Cerebellar nuclear complex (tissue), 1 donor: ENCODE data around the gene RAB6A.
"Not testable (repeated sequence)": the region's sequence is repeated elsewhere in the genome, so short reads cannot be mapped to it uniquely, and the experiment has no call there.

Experiments
- DNase-seq, 2 experiments: peaks; one replicate each; lab custom pipeline; 2025; lab: John Stamatoyannopoulos, UW

The RAB6A gene

DNA sequence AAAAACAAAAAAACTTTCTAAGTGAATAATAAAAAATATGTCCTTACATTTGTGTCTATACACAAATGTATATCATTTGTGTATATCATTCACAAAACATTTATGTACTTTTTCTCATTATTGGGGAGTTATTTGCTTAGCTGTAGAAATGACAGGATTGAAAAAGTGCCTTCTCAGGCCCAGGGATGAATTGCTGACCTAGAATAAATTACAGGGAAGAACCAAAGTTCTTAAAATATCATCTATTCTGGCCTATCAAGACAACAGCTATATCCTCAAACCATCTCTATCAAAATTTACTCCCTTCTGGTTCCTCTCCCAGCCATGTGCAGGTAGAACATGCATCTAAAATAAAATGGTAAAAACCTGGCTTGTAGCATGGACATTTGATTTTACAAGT, 1.9 kb upstream of the RAB6A start:
- no peak for DNase-seq

- no peak for DNase-seq
These were observed 600 bp upstream of the RAB6A start for GRCh38 chr11:73761403-73761945.

DNA sequence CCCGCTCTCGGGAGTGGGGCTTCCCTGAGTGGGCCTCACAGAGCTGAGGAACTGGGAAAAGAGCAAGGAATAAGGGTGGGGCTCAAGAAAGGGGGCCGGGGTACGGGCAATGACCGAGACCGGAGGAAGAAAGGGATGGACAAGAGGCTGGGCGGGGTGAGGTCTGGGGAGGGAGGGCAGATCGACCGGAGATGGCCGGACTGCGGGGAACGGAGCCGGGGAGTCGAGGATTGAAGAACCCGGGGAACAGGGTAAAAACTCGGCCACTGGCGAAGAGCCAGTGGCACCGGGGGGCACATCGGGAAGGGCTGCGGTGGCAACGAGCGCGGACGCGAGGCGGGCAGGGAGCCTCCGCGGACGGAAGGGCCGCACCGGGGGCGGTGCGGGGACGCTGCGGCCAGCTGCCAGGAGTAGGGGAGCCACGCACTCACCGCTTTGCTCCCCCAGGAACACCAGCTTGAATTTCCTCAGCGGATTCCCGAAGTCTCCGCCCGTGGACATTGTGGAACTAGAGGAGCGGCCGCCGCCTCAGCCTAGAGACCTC, 667 bp downstream of the RAB6A start:
- DNase-seq = no peak

- DNase-seq = no peak
These were observed 1.2 kb downstream of the RAB6A start for GRCh38 chr11:73759610-73760134.

GRCh38 chr11:73758451-73758850, 2.4 kb downstream of the RAB6A start:
- DNase-seq = no peak

- DNase-seq = no peak
These were observed 3.3 kb downstream of the RAB6A start for GRCh38 chr11:73757598-73757997.

- DNase-seq = no peak
These were observed 5.2 kb downstream of the RAB6A start for GRCh38 chr11:73755670-73756069.

- DNase-seq = no peak
These were observed 6.9 kb downstream of the RAB6A start for GRCh38 chr11:73753938-73754337.

DNA sequence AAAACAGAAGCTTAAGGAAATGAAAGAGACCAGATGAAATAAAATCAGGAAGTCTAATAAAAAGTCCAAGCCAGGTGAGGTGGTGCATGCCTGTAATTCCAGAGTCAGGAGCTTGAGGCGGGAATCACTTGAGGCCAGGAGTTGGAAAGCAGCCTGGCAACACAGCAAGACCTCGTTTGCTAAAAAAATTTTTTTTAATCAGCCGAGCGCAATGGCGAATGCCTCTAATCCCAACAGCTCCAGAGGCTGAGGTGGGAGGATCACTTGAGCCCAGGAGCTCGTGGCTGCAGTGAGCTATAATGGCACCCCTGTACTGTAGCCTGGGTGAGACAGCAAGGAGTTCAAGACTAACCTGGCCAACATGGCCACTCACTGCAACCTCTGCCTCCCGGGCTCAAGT, 8.0 kb downstream of the RAB6A start:
- DNase-seq = no peak

- DNase-seq = no peak
These were observed 8.5 kb downstream of the RAB6A start for GRCh38 chr11:73752216-73752867.

GRCh38 chr11:73750862-73751261, 10.0 kb downstream of the RAB6A start:
- not testable (repeated sequence) for DNase-seq

DNA sequence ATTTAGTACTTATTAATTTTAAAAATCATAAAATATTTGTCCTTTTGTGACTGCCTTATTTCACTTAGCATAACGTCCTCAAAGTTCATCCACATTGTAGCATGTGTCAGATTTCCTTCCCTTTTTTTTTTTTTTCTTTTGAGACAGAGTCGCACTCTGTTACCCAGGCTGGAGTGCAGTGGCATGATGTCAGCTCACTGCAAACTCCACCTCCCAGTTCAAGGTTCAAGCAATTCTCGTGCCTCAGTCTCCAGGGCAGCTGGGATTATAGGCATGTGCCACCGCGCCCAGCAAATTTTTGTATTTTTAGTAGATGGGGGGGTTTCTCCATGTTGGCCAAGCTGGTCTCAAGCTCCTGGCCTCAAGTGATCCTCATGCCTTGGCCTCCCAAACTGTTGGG, 10.6 kb downstream of the RAB6A start:
- no peak for DNase-seq

DNA sequence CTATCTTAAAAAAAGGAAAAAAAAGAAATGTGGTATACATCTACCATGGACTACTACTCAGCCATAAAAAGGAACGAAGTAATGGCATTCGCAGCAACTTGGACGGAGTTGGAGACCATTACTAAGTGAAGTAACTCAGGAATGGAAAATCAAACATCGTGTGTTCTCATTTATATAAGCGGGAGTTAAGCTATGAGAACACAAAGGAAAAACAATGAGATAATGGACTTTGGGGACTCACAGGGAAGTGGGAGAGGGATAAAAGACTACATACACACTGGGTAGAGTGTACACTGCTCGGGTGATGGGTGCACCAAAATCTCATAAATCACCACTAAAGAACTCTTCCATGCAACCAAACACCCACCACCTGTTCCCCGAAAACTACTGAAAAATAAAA, 11.8 kb downstream of the RAB6A start:
- DNase-seq = no peak

DNA sequence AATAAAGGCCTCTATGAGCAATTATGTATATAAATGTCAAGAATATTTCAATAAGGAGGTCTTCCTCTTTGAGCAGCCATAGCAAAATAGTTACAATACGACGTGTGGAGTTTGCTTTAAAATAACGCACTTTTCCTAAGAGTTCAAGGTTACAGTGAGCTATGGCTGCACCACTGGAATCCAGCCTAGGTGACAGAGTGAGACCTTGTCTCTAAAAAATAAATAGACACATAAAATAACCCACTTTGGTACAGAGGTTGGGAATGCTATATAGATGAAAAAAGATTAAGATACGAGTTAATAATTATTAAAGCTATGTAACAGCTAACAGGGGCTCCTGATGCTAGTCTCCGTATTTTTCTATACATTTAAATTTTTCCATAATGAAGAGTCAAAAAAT, 12.6 kb downstream of the RAB6A start:
- DNase-seq = no peak

DNA sequence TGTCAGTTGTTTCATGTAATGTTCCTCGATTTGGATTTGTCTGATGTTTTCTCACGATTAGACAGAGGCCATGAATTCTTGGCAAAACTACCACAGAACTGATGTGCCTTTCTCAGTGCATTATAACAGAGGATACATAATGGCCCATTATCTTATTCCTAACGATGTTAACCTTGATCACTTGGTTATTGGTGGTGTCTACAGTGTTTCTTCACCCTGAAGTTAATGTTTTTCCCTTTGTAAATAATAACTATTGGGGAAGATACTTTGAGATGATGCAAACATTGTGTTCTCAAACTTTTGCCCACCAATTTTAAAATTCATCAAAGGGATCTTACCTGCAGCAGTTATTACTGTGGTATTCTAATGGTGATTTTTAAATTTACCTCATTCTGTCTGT, 13.1 kb downstream of the RAB6A start:
- no peak for DNase-seq

GRCh38 chr11:73746701-73747100, 14.2 kb downstream of the RAB6A start:
- no peak for DNase-seq

DNA sequence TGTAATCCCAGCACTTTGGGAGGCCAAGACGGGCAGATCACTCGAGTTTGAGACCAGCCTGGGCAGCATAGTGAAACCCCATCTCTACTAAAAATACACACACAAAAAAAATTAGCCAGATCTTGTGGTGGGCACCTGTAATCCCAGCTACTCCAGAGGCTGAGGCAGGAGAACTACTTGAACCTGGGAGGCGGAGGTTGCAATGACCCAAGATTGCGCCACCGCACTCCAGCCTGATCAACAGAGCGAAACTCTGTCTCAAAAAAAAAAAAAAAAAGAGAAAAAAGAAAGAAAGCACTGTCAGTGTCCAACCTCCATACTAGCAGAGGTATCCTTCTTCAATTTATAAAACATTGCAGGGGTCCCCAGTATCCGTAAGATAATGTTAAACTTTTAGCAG, 17.8 kb downstream of the RAB6A start:
- DNase-seq = no peak

GRCh38 chr11:73735959-73736358, 24.9 kb downstream of the RAB6A start:
- DNase-seq = not testable (repeated sequence)

DNA sequence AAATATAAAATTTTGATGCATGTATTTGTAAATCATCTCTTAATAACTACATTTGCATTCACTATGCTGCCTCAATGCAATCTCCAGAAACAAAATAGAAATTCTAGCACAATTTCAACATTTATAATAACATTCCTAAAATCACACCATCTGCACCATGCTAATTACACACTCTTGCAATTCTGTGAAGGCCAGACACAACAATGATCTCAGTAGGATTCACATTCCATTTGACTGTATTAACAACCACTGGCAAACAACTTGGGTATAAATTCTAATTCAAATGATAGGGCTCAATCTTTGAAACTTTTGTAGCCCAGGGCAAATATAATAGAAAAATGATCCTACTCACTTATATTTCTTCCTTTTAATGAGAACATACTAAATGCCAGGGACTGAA, 25.9 kb downstream of the RAB6A start:
- DNase-seq = no peak

- DNase-seq = not testable (repeated sequence)
These were observed 26.9 kb downstream of the RAB6A start for GRCh38 chr11:73734011-73734410.

GRCh38 chr11:73732936-73733335, 27.9 kb downstream of the RAB6A start:
- DNase-seq = not testable (repeated sequence)

DNA sequence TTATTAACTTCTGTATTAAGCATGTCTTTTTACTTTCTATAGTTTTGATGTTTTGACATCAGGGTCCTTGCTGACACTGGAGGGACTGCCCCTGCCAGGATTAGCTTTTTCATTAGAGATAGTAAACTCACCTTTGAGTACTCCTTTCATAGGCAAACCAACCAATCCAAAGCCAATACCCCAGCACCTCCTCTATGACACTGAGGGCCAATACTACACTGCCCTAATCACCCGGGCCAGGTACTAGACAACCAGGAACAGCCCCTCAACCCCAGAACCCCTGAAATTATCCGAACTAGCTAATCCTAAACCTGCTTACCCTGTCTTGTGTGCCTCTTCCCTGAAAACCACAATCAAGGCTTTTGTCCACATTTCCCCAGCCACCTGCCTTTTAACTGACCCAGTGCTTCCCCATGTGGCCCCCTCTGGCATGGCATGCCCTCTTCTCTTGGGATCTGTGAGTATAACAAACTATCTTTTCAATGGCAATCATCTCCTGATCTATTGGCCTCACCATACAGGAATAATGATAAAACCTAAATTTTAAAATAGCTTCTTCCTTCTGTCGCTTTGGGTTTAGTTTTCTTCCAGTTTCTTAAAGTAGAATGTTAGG, 31.2 kb downstream of the RAB6A start:
- DNase-seq = no peak

- no peak for DNase-seq
These were observed 32.9 kb downstream of the RAB6A start for GRCh38 chr11:73728000-73728399.
